Naive thymus-derived CD4-positive, alpha-beta T cell (primary cell): ENCODE data around the gene PRKACA. TPM values are rescaled to one million over a fixed set of nuclear protein-coding genes. Genes with fewer than 3 reads are reported as not detected.
A peak's percentile ranks its signal among the peaks of the same experiment; 100 is the strongest.

Experiments
- ATAC-seq: fragments of 150-1000 bp; cut with Tn5 transposase; 2 replicates; pipeline ENCODE4 v1.10.0; 2021; ENCODE audit warnings: mild to moderate bottlenecking, moderate library complexity
- CTCF ChIA-PET: fragments of 350-600 bp; sonication (Branson Sonifier 250); formaldehyde crosslinking; loops from one replicate; lab custom pipeline; 2021; ENCODE audit warnings: antibody characterized with exemption; lab: Charles Lee
- POLR2A ChIA-PET: fragments of 350-600 bp; sonication (Branson Sonifier 250); formaldehyde crosslinking; loops from one replicate; lab custom pipeline; 2021; ENCODE audit warnings: antibody characterized with exemption, inconsistent platforms; lab: Charles Lee
- DNase-seq, 9 donors: peaks; one replicate each; pipeline versions ENCODE4 v3.0.0 to v3.0.0-alpha.2; 2020 to 2022; ENCODE audit warnings: mixed read lengths in 1 of 9
- H3K27ac ChIP-seq: one replicate; pipeline ENCODE4 v1.7.0; 2013; ENCODE audit warnings: mild to moderate bottlenecking, low read depth, low read length, moderate library complexity
- H3K27me3 ChIP-seq, 2 donors: one replicate each; pipeline ENCODE4 v1.7.0; 2013; ENCODE audit warnings: low read length in 2 of 2, mild to moderate bottlenecking in 2 of 2, moderate library complexity in 2 of 2; ENCODE audit not compliant: control insufficient read depth in 2 of 2, insufficient read depth in 2 of 2
- H3K36me3 ChIP-seq, 3 experiments: 1 replicate in 2 of 3; 2 replicates in 1 of 3; pipeline ENCODE4 v1.7.0; 2013; ENCODE audit warnings: low read length in 3 of 3, mild to moderate bottlenecking in 3 of 3, moderate library complexity in 1 of 3; ENCODE audit not compliant: insufficient read depth in 3 of 3, control insufficient read depth in 2 of 3
- H3K4me1 ChIP-seq, 2 donors: one replicate each; pipeline ENCODE4 v1.7.0; 2013; ENCODE audit warnings: low read length in 2 of 2, mild to moderate bottlenecking in 2 of 2, moderate library complexity in 1 of 2; ENCODE audit not compliant: control insufficient read depth in 2 of 2, insufficient read depth in 2 of 2
- H3K4me3 ChIP-seq: 2 replicates; pipeline ENCODE4 v1.7.0; 2013; ENCODE audit warnings: mild to moderate bottlenecking, low read length
- H3K9me3 ChIP-seq, 3 experiments: 1 replicate in 2 of 3; 2 replicates in 1 of 3; pipeline ENCODE4 v1.7.0; 2013; ENCODE audit warnings: low read length in 3 of 3; ENCODE audit not compliant: control insufficient read depth in 2 of 3
- H3K27ac Mint-ChIP-seq, 9 donors: one replicate each; pipeline ENCODE4 v1.8.0; 2020 to 2022; ENCODE audit warnings: mixed read lengths in 9 of 9, mild to moderate bottlenecking in 8 of 9, moderate library complexity in 5 of 9, inconsistent platforms in 2 of 9
- H3K27me3 Mint-ChIP-seq, 5 donors: one replicate each; pipeline ENCODE4 v1.8.0; 2021 to 2022; ENCODE audit warnings: mixed read lengths in 5 of 5, mild to moderate bottlenecking in 1 of 5
- H3K36me3 Mint-ChIP-seq, 5 donors: one replicate each; pipeline ENCODE4 v1.8.0; 2020 to 2022; ENCODE audit warnings: mixed read lengths in 5 of 5, mild to moderate bottlenecking in 3 of 5, inconsistent platforms in 1 of 5
- H3K4me1 Mint-ChIP-seq, 7 donors: one replicate each; pipeline ENCODE4 v1.8.0; 2020 to 2022; ENCODE audit warnings: mixed read lengths in 7 of 7, mild to moderate bottlenecking in 3 of 7, inconsistent platforms in 1 of 7
- H3K4me3 Mint-ChIP-seq, 10 donors: one replicate each; pipeline ENCODE4 v1.8.0; 2020 to 2022; ENCODE audit warnings: mild to moderate bottlenecking in 10 of 10, mixed read lengths in 10 of 10, moderate library complexity in 6 of 10, inconsistent platforms in 2 of 10
- H3K9me3 Mint-ChIP-seq, 11 donors: one replicate each; pipeline ENCODE4 v1.8.0; 2020 to 2022; ENCODE audit warnings: mixed read lengths in 11 of 11, mild to moderate bottlenecking in 4 of 11, inconsistent platforms in 1 of 11, moderate library complexity in 1 of 11
- intact Hi-C, 2 donors: fragments of 100-400 bp; cut with micrococcal nuclease; formaldehyde crosslinking; loops; one replicate each; pipeline ENCODE4 v1.15.1; 2023
- polyA plus RNA-seq, 2 donors: library from polyadenylated mRNA; unstranded; fragments of 300-500 nt; fragmentation: Illumina TruSeq; gene quantifications; one replicate each; pipeline ENCODE4 v1.2.3, GENCODE V29; 2021
- total RNA-seq, 6 experiments: library from RNA in 5 of 6; stranded (reverse) in 5 of 6; gene quantifications; 1 replicate in 5 of 6; 2 replicates in 1 of 6; pipeline ENCODE4 v1.2.3 and lab custom pipeline; 2021 to 2026

PRKACA gene
- total and polyA plus RNA-seq, 7 experiments from 2014 or later, result 1.9 to 101 (median 48.4) TPM

- Mint-ChIP-seq H3K9me3 (no peaks in the 10 kb centered on the region), H3K27ac (peak overlapping the region in 1 of 9 donors; percentile 66), H3K4me1 (no peaks in the 10 kb centered on the region), H3K36me3 (peaks cover 0 to 21% (median 6%) of the 10 kb centered on the region in 5 donors), H3K27me3 (no peaks in the 10 kb centered on the region), H3K4me3 (no peak overlapping the region)
- ChIA-PET POLR2A (no interaction called here), CTCF (no interaction called here)
- H3K4me1 ChIP-seq, result no peaks in the 10 kb centered on the region
- no peaks in the 10 kb centered on the region for H3K9me3 ChIP-seq
- H3K27me3 ChIP-seq, result no peaks in the 10 kb centered on the region
- peaks cover 0 to 60% (median 13%) of the 10 kb centered on the region in 3 experiments for H3K36me3 ChIP-seq
- no peak for ATAC-seq
- intact Hi-C loops, result no loop called here
- H3K27ac ChIP-seq, result no peak overlapping the region
- no peak overlapping the region for H3K4me3 ChIP-seq
- no peak for DNase-seq
Observed at GRCh38 chr19:14101003-14101545, 16.5 kb downstream of the PRKACA start.

DNA sequence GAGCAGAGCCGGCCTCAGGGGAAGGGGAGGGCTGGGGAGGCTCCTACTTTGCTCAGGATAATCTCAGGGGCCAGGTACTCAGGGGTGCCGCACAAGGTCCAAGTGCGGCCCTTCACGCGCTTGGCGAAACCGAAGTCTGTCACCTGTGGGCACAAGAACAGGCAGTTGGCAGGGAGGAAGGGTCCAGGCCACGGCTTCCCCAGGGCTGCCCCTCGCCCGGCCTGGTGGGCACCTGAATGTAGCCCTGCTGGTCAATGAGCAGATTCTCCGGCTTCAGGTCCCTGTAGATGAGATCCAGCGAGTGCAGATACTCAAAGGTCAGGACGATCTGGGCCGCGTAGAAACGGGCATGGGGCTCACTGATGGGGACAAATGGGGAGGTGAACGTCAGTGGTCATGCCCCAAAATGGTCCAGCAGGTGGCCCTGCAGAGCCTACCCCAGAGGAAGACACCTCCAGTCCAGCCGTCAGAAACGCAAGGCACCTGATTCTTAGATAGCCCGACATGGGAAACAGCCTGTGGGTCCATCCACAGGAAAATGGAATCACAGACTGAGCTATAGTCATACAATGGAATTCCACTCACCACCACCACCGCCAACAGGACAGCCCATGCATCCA lies 19.9 kb downstream of the PRKACA start:
- H3K27ac ChIP-seq, result no peak overlapping the region
- Mint-ChIP-seq H3K27me3 (no peaks in the 10 kb centered on the region), H3K4me3 (no peak overlapping the region), H3K27ac (no peak overlapping the region), H3K36me3 (peaks cover 4 to 22% (median 10%) of the 10 kb centered on the region in 5 donors), H3K9me3 (peaks cover 0 to 10% (median 0%) of the 10 kb centered on the region in 11 donors), H3K4me1 (peaks cover 0 to 7% (median 4%) of the 10 kb centered on the region in 7 donors)
- H3K4me1 ChIP-seq, result no peaks in the 10 kb centered on the region
- ChIA-PET CTCF (no interaction called here), POLR2A (no interaction called here)
- ATAC-seq, result no peak
- H3K9me3 ChIP-seq, result peaks cover 0 to 8% (median 0%) of the 10 kb centered on the region in 3 experiments
- intact Hi-C loops, result no loop called here
- H3K36me3 ChIP-seq, result peaks cover 0 to 38% (median 12%) of the 10 kb centered on the region in 3 experiments
- no peak overlapping the region for H3K4me3 ChIP-seq
- no peaks in the 10 kb centered on the region for H3K27me3 ChIP-seq
- no peak for DNase-seq

GRCh38 chr19:14096272-14096992 lies 21.1 kb downstream of the PRKACA start:
- DNase-seq (no peak), ATAC-seq (no peak)
- Histone ChIP-seq H3K27me3 (no peaks in the 10 kb centered on the region), H3K27ac (no peak overlapping the region), H3K4me1 (peaks cover 8% of the 10 kb centered on the region in 2 donors), H3K9me3 (peaks cover 0 to 8% (median 0%) of the 10 kb centered on the region in 3 experiments), H3K36me3 (peaks cover 0 to 33% (median 7%) of the 10 kb centered on the region in 3 experiments), H3K4me3 (no peak overlapping the region)
- Mint-ChIP-seq H3K4me1 (peaks cover 7 to 15% (median 12%) of the 10 kb centered on the region in 7 donors), H3K4me3 (no peak overlapping the region), H3K27me3 (no peaks in the 10 kb centered on the region), H3K9me3 (peaks cover 0 to 11% (median 3%) of the 10 kb centered on the region in 11 donors), H3K36me3 (peaks cover 4 to 25% (median 11%) of the 10 kb centered on the region in 5 donors), H3K27ac (peak overlapping the region in 3 of 9 donors; percentile 42 to 65 (median 60))
- intact Hi-C loops, result no loop called here
- CTCF ChIA-PET, result interaction anchor here (0.6 to 0.7 kb wide), 2 partner anchors 12 to 25 kb away, joined by 3 to 4 read pairs; no protein-coding TSS in a partner anchor
- POLR2A ChIA-PET, result interaction anchor here (0.6 to 1.0 kb wide), 5 partner anchors 14 to 340 kb away, joined by 3 to 4 read pairs (median 3); no protein-coding TSS in a partner anchor

DNA sequence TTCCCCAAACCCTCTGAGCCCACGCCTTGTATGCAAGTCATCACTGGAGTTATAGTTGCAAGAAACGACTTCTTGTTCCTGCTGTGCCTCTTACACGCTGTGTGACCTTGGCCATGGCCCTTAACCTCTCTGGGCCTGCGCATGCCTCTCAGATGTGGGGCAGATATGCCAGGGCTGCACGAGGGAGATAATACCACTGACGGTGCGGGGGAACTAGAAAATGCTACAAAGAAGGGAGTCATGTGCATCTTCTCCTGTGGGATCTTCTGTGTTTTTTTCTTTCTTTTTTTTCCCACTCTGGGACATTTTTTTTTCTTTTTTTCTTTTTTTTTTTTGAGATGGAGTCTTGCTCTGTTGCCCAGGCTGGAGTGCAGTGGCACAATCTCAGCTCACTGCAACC lies 22.7 kb downstream of the PRKACA start:
- H3K4me1 ChIP-seq, result peaks cover 8% of the 10 kb centered on the region in 2 donors
- Mint-ChIP-seq H3K9me3 (peaks cover 0 to 13% (median 3%) of the 10 kb centered on the region in 11 donors), H3K36me3 (peaks cover 4 to 25% (median 10%) of the 10 kb centered on the region in 5 donors), H3K4me3 (peak overlapping the region in 2 of 10 donors; percentile 1 to 10), H3K27me3 (no peaks in the 10 kb centered on the region), H3K4me1 (peaks cover 7 to 16% (median 12%) of the 10 kb centered on the region in 7 donors), H3K27ac (peak overlapping the region in 7 of 9 donors; percentile 10 to 81 (median 46))
- intact Hi-C loops, result no loop called here
- no peak for ATAC-seq
- peaks cover 0 to 8% (median 0%) of the 10 kb centered on the region in 3 experiments for H3K9me3 ChIP-seq
- ChIA-PET POLR2A (interaction anchor here (0.7 to 1.2 kb wide), 6 partner anchors 11 to 422 kb away, joined by 3 to 5 read pairs (median 4); partner anchors contain the start of gene ASF1B), CTCF (no interaction called here)
- DNase-seq, result no peak
- no peaks in the 10 kb centered on the region for H3K27me3 ChIP-seq
- peaks cover 0 to 23% (median 0%) of the 10 kb centered on the region in 3 experiments for H3K36me3 ChIP-seq
- H3K27ac ChIP-seq, result no peak overlapping the region
- no peak overlapping the region for H3K4me3 ChIP-seq

GRCh38 chr19:14093117-14093823 lies 24.3 kb downstream of the PRKACA start:
- Histone ChIP-seq H3K36me3 (peaks cover 0 to 30% (median 0%) of the 10 kb centered on the region in 3 experiments), H3K4me3 (no peak overlapping the region), H3K27ac (no peak overlapping the region), H3K9me3 (peaks cover 0 to 8% (median 0%) of the 10 kb centered on the region in 3 experiments), H3K4me1 (peaks cover 8 to 10% of the 10 kb centered on the region in 2 donors), H3K27me3 (no peaks in the 10 kb centered on the region)
- Mint-ChIP-seq H3K9me3 (peaks cover 0 to 13% (median 3%) of the 10 kb centered on the region in 11 donors), H3K4me3 (peak overlapping the region in 9 of 10 donors; percentile 36 to 72 (median 49)), H3K4me1 (peaks cover 13 to 21% (median 18%) of the 10 kb centered on the region in 7 donors), H3K27ac (peak overlapping the region in 6 of 9 donors; percentile 53 to 87 (median 66)), H3K27me3 (no peaks in the 10 kb centered on the region), H3K36me3 (peaks cover 7 to 29% (median 13%) of the 10 kb centered on the region in 5 donors)
- POLR2A ChIA-PET, result interaction anchor here (0.7 to 2.0 kb wide), 2 partner anchors 18 to 43 kb away, joined by 4 to 7 read pairs; partner anchors contain the start of gene ASF1B
- intact Hi-C loops, result no loop called here
- CTCF ChIA-PET, result interaction anchor here (0.5 to 1.1 kb wide), 3 partner anchors 19 to 101 kb away, joined by 3 to 6 read pairs (median 3); partner anchors contain the start of gene ASF1B
- no peak for ATAC-seq
- DNase-seq, result no peak
